ENCODE measurements around the gene NRN1. TPM values are rescaled to one million over a fixed set of nuclear protein-coding genes. Genes with fewer than 3 reads are reported as not detected.

NRN1 gene
- total and polyA plus RNA-seq, 2 donors (not counting 3 experiments of a cell fraction or from before 2014, with no cell fraction given): 12.8 to 26.2 TPM

GRCh38 chr6:5979650-5980420 lies 26.9 kb downstream of the NRN1 start:
- no TSS peak for BruUV-seq (replicated peaks)
- H4K20me1 ChIP-seq (replicated peaks; ENCODE audit: control insufficient read depth, extremely low read depth, insufficient read depth, low read length): no peaks in the 10 kb centered on the region
- H3K27me3 ChIP-seq (ENCODE audit: control insufficient read depth in 2 of 2, insufficient read depth in 2 of 2, low read length in 2 of 2): no peaks in the 10 kb centered on the region
- TF ChIP-seq POLR2A (IDR thresholded peaks at IDR 0.05; ENCODE audit: low read depth, low read length) (no peak), FOS (IDR thresholded peaks at IDR 0.05; ENCODE audit: borderline replicate concordance, insufficient read depth, low read length) (no peak), MAX (IDR thresholded peaks at IDR 0.05; ENCODE audit: insufficient read depth, insufficient read length) (no peak), MYC (IDR thresholded peaks at IDR 0.05; ENCODE audit: low read depth, low read length) (no peak), POLR2AphosphoS5 (IDR thresholded peaks at IDR 0.05; ENCODE audit: insufficient read depth, low read depth, low read length) (no peak), EZH2 (IDR thresholded peaks at IDR 0.05; ENCODE audit: borderline replicate concordance, low read depth, low read length, severe bottlenecking) (no peak), GATA2 (IDR thresholded peaks at IDR 0.05; ENCODE audit: insufficient read depth, insufficient read length, low read depth, low read length) (no peak), JUN (IDR thresholded peaks at IDR 0.05; ENCODE audit: borderline replicate concordance, insufficient read depth, insufficient read length, low read depth) (no peak), CTCF (IDR thresholded peaks at IDR 0.05; ENCODE audit: extremely low read depth in 1 of 2, insufficient read depth in 1 of 2, low read depth in 1 of 2, low read length in 2 of 2) (no peak)
- ChIA-PET POLR2A (no interaction called here), CTCF (interaction anchor here (1.0 kb wide), 1 partner anchor 77 kb away, joined by 3 read pairs; no protein-coding TSS in a partner anchor)
- FAIRE-seq (no peak), DNase-seq (ENCODE audit: low read depth, low spot score) (no peak)
- H3K36me3 ChIP-seq (ENCODE audit: control insufficient read depth in 2 of 2, extremely low read depth in 1 of 2, insufficient read depth in 2 of 2, low read length in 2 of 2): no peaks in the 10 kb centered on the region
- no peak overlapping the region for H3K27ac ChIP-seq (ENCODE audit: insufficient read depth, low read depth, low read length)
- H2AFZ ChIP-seq (ENCODE audit: low read depth, low read length): no peak overlapping the region
- no peak overlapping the region for H3K9ac ChIP-seq (replicated peaks; ENCODE audit: extremely low read depth, insufficient read depth, low read length)
- no peak overlapping the region for H3K4me2 ChIP-seq (ENCODE audit: insufficient read depth, low read length)
- H3K9me3 ChIP-seq (replicated peaks; ENCODE audit: control insufficient read depth, insufficient read depth, low read length): no peaks in the 10 kb centered on the region
- intact Hi-C loops (cut with micrococcal nuclease) (no loop called here), dilution Hi-C loops (cut with MboI; ENCODE audit: extremely low pct_ligation_motif_present, low sequenced_read_pairs) (no loop called here)
- no peaks in the 10 kb centered on the region for H3K9me1 ChIP-seq (replicated peaks; ENCODE audit: control insufficient read depth, extremely low read depth, insufficient read depth, low read length)
- no peaks in the 10 kb centered on the region for H3K4me1 ChIP-seq (ENCODE audit: control insufficient read depth, extremely low read depth, insufficient read depth, low read length)
- H3K4me3 ChIP-seq (replicated peaks in 1 of 3; ENCODE audit: insufficient read depth in 1 of 3, low read depth in 1 of 3, low read length in 3 of 3): no peak overlapping the region
- H3K79me2 ChIP-seq (ENCODE audit: control insufficient read depth, insufficient read depth, low read length): no peaks in the 10 kb centered on the region

All from endothelial cell of umbilical vein (primary cell).